AG09309 (cell line): Measurements from ENCODE around the gene GAL3ST2.
"Not testable (repeated sequence)": the region's sequence is repeated elsewhere in the genome, so short reads cannot be mapped to it uniquely, and the experiment has no call there.

Experiments used
- DNase-seq: peaks from one replicate; pipeline ENCODE4 v3.0.0-alpha.2; 2010; ENCODE audit warnings: low read depth
- H3K4me3 ChIP-seq: 2 replicates; pipeline ENCODE4 v1.5.1; 2011; ENCODE audit warnings: mild to moderate bottlenecking, low read depth, low read length, moderate library complexity; ENCODE audit not compliant: control insufficient read depth
- TF ChIP-seq, protein P1 (sequence below): IDR thresholded peaks from 2 replicates; pipeline ENCODE4 v1.5.1; 2011; ENCODE audit warnings: mild to moderate bottlenecking, low read depth, low read length, inconsistent platforms; ENCODE audit not compliant: insufficient read depth, control insufficient read depth; ENCODE audit errors: missing control alignments

GAL3ST2 gene

DNA sequence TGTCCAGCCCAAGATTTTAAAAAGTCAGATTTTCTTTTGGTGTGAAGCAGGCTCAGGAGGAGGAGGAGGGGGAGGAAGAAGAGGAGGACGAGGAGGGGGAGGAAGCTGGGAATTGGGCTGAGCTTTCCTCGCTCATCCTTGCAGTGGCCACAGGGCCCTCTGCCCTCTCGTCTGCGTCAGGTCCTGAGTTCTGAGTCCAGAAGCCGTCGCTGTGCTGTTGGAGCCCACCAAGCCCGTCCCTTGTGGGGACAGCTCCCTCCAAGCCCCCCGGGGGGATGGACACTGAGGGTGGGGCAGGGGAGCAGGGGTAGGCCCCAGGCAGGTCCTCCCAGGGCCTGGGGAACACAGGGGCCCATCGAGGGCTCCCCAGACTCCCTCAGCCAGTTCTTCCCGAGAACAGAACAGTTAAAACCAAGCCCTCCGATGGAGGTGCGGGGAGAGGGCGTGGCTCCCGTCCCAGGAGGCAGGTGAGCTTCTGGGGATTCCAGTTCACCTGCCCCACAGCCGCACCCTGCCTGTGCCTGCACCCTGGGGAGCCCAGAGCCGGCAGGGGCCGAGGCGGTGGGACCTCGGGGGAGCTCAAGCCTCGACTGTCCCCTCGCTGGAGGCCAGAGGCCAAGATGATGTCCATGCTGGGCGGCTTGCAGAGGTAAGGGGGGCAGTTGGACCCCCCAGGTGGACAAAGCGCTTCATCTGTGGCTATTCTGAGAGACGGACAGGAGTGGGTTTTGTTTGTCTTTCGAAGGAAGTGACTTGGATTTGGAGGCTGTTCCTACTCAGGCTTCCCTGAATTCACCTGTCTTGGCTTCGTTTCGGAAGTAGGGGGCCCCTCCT is at the start of gene GAL3ST2:
Gene GAL3ST2, plus strand, starts transcription at position 487 of the 834 bp plus-strand sequence. Its CDS starts 134 bp downstream, at position 621.
- no peak within 1 kb of the TSS for H3K4me3 ChIP-seq
- TF ChIP-seq, protein P1, sequence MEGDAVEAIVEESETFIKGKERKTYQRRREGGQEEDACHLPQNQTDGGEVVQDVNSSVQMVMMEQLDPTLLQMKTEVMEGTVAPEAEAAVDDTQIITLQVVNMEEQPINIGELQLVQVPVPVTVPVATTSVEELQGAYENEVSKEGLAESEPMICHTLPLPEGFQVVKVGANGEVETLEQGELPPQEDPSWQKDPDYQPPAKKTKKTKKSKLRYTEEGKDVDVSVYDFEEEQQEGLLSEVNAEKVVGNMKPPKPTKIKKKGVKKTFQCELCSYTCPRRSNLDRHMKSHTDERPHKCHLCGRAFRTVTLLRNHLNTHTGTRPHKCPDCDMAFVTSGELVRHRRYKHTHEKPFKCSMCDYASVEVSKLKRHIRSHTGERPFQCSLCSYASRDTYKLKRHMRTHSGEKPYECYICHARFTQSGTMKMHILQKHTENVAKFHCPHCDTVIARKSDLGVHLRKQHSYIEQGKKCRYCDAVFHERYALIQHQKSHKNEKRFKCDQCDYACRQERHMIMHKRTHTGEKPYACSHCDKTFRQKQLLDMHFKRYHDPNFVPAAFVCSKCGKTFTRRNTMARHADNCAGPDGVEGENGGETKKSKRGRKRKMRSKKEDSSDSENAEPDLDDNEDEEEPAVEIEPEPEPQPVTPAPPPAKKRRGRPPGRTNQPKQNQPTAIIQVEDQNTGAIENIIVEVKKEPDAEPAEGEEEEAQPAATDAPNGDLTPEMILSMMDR, result no peak
- no peak for DNase-seq

DNA sequence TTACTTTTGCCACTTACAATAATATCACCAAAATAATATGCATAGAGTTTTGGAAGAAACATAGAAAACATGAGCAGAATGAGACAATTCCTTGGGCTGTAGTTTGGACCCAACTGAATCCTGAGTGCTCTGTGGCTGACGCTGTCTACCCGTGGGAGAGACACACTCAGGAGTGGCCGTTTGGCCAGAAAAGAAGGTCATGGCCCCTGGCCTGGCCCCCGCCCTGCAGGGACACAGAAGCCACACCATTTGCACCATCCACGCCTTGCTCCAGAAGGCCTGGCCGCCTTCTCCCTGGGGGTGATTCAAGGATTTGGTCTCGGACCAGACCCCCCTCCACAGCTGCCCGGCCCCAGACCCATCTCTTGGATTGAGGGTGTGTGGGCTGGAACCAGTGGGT is 48.6 kb upstream of the GAL3ST2 start:
- H3K4me3 ChIP-seq, result no peak overlapping the region
- DNase-seq, result no peak
- TF ChIP-seq, protein P1, result no peak

DNA sequence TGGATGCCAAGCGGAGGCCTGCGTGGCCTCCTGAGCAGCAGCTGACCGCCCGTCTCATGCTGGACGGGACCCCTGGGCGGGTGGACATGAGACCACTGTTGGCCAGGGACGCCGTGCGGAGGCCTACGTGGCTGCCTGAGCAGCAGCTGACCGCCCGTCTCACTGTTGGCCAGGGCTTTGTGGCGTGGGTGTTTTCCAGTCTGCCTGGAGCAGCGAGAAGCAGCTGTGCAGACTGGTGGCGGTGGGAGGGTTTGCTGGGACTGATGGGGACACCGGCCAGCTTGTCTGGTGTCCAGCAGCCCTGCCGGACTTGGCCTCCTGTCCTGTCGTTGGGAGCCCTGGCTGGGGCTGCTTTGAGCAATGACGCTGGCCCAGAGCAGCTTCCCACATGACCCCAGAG is 48.0 kb upstream of the GAL3ST2 start:
- no peak for DNase-seq
- TF ChIP-seq, protein P1, result no peak
- no peak overlapping the region for H3K4me3 ChIP-seq

DNA sequence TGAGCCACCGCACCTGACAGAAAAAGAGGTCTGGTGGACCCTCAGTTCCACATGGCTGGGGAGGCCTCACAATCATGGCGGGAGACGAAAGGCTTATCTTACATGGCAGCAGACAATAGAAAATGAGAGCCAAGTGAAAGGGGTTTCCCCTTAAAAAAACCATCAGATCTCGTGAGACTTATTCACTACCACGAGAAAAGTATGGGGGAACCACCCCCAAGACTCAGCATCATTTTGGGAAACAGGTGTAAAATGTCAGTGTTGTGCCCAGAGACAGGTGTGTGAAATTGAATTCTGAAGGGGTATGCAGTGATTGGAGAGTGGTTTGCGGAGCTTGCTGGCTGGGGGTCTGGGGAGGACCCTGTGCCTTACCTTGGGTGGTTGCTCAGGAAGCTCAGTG is 46.8 kb upstream of the GAL3ST2 start:
- H3K4me3 ChIP-seq, result no peak overlapping the region
- no peak for DNase-seq
- TF ChIP-seq, protein P1, result no peak

DNA sequence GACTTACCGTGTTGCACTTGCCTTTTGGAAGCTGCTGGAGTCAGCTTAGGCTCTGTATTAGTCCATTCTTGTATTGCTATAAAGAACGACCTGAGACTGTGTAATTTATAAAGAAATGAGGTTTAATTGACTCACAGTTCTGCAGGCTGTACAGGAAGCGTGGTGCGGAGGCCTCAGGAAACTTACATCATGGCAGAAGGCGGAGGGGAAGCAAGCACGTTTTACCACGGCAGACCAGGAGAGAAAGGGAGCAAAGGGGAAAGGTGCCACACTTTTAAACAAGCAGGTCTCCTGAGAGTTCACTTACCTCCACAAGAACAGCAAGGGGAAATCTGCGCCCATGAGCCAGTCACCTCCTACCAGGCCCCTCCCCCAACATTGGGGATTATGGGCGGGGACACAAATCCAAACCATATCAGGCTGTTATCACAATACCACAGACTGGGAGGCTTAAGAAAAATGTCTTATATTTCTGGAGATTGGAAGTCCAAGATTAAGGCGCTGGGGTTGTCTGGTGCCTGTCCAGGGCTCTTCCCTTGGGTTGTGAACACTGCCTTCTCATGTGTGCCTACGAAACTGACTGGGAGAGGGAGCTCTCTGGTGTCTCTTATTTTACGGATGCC is 45.8 kb upstream of the GAL3ST2 start:
- no peak for DNase-seq
- no peak overlapping the region for H3K4me3 ChIP-seq
- TF ChIP-seq, protein P1, result no peak

DNA sequence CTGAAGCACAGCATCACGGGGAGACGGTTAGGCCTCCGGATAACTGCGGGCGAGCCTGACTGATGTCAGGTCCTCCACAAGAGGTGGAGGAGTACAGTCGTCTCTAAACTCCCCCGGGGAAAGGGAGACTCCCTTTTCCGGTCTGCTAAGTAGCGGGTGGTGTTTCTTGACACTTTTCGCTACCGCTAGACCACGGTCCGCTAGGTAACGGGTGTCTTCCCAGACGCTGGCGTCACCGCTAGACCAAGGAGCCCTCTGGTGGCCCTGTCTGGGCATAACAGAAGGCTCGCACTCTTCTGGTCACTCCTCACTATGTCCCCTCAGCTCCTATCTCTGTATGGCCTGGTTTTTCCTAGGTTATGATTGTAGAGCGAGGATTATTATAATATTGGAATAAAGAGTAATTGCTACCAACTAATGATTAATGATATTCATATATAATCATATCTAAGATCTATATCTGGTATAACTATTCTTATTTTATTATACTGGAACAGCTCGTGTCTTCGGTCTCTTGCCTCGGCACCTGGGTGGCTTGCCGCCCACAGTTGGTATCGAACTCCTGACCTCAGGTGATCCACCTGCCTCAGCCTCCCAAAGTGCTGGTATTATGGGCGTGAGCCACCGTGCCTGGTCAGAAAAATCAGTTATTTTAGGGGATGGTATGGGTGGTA is 44.0 kb upstream of the GAL3ST2 start:
- H3K4me3 ChIP-seq, DNase-seq: not testable (repeated sequence)
- TF ChIP-seq, protein P1, result peak; percentile 40
